Stimulated activated CD8-positive, alpha-beta memory T cell treated with anti-CD3 and anti-CD28 coated beads, Interleukin-15, amount 100 ng/mL, for 48 hours (primary cell): ENCODE data around the gene PRTN3.

Source experiments
- DNase-seq, 2 donors: peaks; one replicate each; pipeline ENCODE4 v3.0.0-alpha.2; 2020; ENCODE audit warnings: low read depth in 2 of 2

PRTN3 gene

GRCh38 chr19:803099-803561 is 37.7 kb upstream of the PRTN3 start:
- DNase-seq, result no peak

DNA sequence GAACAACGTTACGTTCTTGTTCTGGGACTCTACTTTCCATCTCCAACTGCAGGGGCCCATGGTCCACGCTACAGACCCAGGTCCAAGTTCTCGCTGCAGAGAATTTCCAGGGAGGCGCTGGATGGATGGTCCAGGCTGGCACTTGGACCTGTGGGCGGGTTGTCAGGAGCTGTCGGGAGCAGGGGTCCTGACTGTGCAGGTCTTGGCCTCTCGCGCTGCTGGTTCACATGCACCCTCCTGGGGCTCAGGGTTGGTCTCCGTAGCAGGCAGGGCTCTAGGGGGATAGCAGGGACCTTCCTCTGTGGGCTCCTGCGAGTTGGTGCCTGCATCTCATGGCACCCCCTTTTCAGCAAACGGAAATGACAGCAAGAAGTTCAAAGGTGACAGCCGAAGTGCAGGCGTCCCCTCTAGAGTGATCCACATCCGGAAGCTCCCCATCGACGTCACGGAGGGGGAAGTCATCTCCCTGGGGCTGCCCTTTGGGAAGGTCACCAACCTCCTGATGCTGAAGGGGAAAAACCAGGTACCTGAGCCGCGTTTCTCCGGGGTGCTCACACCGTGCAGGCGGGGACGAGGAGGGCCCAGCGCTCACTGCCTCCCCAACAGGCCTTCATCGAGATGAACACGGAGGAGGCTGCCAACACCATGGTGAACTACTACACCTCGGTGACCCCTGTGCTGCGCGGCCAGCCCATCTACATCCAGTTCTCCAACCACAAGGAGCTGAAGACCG is 36.9 kb upstream of the PRTN3 start:
- DNase-seq, result no peak

DNA sequence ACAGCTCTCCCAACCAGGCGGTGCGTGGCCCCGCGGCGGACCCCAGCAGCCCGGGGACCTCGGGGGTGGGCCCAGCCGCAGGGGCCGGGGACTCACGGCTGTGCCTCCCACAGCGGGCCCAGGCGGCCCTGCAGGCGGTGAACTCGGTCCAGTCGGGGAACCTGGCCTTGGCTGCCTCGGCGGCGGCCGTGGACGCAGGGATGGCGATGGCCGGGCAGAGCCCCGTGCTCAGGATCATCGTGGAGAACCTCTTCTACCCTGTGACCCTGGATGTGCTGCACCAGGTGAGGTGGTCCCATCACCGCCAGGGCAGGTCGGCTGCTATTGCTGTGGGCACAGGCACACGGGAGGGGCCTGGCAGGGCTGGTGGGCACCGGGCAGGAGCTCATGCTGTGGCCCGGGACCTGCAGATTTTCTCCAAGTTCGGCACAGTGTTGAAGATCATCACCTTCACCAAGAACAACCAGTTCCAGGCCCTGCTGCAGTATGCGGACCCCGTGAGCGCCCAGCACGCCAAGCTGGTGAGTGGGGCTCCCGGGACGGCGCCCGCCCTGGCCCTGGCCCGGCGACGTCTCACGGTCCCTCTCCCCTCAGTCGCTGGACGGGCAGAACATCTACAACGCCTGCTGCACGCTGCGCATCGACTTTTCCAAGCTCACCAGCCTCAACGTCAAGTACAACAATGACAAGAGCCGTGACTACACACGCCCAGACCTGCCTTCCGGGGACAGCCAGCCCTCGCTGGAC is 36.2 kb upstream of the PRTN3 start:
- no peak for DNase-seq

GRCh38 chr19:805166-805551 is 35.6 kb upstream of the PRTN3 start:
- no peak for DNase-seq

- no peak for DNase-seq
These were observed 34.9 kb upstream of the PRTN3 start for GRCh38 chr19:805600-806550.

GRCh38 chr19:806815-807421 is 33.9 kb upstream of the PRTN3 start:
- DNase-seq, result no peak

DNA sequence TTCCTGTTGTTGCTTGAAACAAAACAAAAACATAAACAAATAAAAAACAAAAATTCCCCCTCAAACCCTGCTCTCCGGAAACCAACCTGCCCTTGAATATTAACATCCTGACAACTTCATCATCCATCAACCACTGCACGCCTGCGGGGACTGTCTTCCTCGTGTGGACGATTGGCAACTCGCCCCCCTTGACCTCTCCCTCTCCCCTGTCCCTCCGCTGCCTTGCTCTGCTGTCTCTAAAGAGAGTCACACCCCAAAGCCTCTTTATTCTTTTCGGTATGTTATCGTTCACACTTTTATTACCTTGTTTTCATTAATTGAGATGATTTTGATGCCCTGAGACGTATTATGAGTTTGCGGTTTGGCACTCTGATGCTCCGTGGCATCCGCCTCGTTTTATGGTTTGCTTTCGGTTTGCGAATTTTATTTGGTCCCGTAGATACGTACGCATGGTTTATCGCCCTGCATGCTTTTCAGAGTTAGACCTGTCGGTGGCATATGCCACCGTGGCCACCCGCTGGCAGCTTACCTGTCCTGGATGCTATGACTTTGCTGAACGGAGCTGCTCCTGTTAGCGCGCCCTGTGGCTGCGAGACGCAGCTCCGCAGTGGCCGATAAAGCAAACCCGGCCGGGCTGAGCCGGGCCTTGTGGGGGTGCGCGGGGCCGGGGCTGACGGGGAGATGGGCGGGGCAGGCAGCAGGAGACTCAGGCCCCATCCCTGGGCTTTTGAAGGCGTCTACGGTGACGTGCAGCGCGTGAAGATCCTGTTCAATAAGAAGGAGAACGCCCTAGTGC is 33.0 kb upstream of the PRTN3 start:
- DNase-seq, result no peak

GRCh38 chr19:808423-808775 is 32.4 kb upstream of the PRTN3 start:
- DNase-seq, result no peak

GRCh38 chr19:810077-810855 is 30.5 kb upstream of the PRTN3 start:
- no peak for DNase-seq

DNA sequence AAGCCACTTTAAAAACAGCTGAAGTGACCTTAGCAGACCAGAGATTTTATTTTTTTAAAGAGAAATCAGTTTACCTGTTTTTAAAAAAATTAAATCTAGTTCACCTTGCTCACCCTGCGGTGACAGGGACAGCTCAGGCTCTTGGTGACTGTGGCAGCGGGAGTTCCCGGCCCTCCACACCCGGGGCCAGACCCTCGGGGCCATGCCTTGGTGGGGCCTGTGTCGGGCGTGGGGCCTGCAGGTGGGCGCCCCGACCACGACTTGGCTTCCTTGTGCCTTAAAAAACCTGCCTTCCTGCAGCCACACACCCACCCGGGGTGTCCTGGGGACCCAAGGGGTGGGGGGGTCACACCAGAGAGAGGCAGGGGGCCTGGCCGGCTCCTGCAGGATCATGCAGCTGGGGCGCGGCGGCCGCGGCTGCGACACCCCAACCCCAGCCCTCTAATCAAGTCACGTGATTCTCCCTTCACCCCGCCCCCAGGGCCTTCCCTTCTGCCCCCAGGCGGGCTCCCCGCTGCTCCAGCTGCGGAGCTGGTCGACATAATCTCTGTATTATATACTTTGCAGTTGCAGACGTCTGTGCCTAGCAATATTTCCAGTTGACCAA is 29.8 kb upstream of the PRTN3 start:
- DNase-seq, result no peak

- no peak for DNase-seq
These were observed 29.2 kb upstream of the PRTN3 start for GRCh38 chr19:811506-812048.

DNA sequence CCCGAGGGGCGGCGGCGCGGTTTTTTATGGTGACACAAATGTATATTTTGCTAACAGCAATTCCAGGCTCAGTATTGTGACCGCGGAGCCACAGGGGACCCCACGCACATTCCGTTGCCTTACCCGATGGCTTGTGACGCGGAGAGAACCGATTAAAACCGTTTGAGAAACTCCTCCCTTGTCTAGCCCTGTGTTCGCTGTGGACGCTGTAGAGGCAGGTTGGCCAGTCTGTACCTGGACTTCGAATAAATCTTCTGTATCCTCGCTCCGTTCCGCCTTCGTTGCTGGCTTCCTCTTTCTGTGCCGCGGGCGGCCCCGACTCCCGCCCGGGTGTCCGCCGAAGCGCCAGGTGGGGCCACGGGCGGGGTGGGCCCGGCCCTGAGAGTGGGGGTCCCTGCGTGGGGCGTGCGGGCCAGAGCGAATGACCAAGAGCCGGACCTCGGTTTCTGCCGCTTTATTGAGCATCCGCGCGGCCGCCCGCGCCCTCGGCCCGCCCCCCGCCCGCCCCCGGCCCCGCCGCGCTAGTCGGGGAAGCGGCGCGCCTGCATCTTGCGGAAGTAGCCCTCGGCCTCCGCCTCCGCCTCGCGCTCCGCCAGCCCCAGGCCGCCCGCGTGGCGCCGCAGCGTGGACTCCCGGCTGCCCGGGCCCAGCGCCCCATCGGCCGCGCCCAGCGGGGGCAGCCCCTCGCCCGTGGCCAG is 28.6 kb upstream of the PRTN3 start:
- DNase-seq, result no peak

GRCh38 chr19:812747-813218 is 28.0 kb upstream of the PRTN3 start:
- DNase-seq, result no peak

DNA sequence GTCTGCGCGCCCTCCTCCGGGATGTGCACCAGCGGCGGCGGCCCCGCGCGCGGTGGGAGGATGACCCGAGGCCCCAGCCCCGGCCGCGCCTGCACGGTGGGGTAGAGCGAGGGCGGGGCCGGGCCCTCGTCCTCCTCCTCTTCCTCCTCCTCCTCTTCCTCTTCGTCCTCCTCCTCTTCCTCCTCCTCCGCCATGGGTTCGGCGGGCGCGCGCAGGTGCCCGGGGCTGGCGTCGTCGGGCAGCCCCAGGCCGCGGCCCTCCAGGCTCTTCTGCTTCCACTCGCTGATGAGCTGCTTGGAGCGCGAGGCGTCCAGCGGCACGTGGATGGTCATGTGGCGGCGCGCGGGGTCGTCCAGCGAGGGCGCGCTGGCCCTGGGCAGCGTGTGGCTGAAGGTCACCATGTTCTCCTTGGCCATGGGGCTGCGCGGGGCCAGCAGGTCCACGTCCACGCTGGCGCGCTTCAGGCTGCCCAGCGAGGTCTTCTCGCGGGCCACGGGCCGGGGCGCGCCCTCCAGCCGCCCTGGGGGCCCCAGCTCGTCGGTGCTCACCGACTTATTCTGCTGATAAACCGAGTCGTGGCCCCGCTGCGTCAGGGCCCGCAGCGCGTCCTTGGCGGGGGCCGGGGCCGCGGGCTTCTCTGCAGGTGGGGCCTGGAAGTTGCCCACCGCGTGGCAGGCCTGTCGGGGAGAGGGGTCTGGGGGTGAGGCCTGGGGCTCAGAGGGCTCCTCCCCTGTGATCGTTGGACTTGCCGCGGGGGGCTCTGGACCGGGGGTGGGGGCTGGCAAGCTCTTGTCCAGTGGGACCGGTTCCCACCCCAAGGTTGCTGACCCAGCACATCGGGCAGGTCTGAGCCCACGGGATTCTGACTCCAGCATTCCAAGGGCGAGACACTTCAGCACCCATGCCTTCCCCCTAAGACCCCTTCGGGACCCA is 27.3 kb upstream of the PRTN3 start:
- DNase-seq, result no peak

- no peak for DNase-seq
These were observed 26.4 kb upstream of the PRTN3 start for GRCh38 chr19:814152-815078.

DNA sequence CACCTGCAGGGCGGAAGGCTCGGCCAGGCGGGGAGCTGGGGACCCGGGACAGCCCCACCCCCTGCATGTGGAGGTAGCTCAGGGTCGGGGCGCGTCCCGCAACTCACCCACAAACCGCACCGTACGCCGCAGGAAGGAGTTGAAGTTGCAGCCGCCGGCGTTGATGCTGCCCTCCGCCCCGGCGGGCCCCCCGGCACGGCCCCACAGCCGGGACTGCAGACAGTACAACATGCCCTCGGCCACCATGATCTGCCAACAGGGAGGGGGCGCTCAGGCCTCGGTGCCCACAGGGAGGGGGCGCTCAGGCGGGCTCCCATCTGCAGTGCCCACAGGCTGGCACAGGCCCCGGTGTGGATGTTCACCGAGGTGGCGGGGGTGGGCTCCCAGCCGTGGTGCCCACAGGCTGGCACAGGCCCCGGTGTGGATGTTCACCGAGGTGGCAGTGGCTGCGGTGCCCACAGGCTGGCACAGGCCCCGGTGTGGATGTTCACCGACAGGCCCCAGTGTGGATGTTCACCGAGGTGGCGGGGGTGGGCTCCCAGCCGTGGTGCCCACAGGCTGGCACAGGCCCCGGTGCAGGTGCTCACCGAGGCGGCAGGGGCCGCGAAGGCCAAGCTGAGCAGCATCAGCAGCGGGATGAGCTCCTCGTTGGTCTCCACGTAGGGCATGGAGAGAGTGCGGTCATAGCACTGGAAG is 25.6 kb upstream of the PRTN3 start:
- DNase-seq, result no peak
